ENCODE data around the gene FSTL5.

The FSTL5 gene

GRCh38 chr4:161466316-161466715, 697.5 kb downstream of the FSTL5 start:
- Histone ChIP-seq H3K9ac (ENCODE audit: low read length) (no peak overlapping the region), H3K9me2 (replicated peaks; ENCODE audit: insufficient read depth, low read length) (no peaks in the 10 kb centered on the region), H4K20me1 (ENCODE audit: insufficient read depth, low read length) (no peaks in the 10 kb centered on the region), H3K79me2 (ENCODE audit: low read length) (no peaks in the 10 kb centered on the region), H3K4me1 (ENCODE audit: low read length) (no peaks in the 10 kb centered on the region), H2AFZ (ENCODE audit: low read length) (no peak overlapping the region), H3K4me3 (ENCODE audit: low read length) (no peak overlapping the region), H3K27ac (ENCODE audit: low read length) (no peak overlapping the region), H3F3A (ENCODE audit: insufficient read depth, low read length) (no peaks in the 10 kb centered on the region), H3K27me3 (replicated peaks; ENCODE audit: insufficient read depth, low read length) (no peaks in the 10 kb centered on the region), H3K4me2 (ENCODE audit: low read depth, low read length) (no peak overlapping the region), H3K9me3 (replicated peaks; ENCODE audit: insufficient read depth, low read length) (no peaks in the 10 kb centered on the region), H3K36me3 (replicated peaks; ENCODE audit: insufficient read depth, low read length) (no peaks in the 10 kb centered on the region)
- TF ChIP-seq, protein P1, sequence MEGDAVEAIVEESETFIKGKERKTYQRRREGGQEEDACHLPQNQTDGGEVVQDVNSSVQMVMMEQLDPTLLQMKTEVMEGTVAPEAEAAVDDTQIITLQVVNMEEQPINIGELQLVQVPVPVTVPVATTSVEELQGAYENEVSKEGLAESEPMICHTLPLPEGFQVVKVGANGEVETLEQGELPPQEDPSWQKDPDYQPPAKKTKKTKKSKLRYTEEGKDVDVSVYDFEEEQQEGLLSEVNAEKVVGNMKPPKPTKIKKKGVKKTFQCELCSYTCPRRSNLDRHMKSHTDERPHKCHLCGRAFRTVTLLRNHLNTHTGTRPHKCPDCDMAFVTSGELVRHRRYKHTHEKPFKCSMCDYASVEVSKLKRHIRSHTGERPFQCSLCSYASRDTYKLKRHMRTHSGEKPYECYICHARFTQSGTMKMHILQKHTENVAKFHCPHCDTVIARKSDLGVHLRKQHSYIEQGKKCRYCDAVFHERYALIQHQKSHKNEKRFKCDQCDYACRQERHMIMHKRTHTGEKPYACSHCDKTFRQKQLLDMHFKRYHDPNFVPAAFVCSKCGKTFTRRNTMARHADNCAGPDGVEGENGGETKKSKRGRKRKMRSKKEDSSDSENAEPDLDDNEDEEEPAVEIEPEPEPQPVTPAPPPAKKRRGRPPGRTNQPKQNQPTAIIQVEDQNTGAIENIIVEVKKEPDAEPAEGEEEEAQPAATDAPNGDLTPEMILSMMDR (IDR thresholded peaks at IDR 0.05; ENCODE audit: low read length), result no peak
- no peak for TF ChIP-seq EZH2phosphoT487 (IDR thresholded peaks at IDR 0.05; ENCODE audit: low read length)
- TF ChIP-seq EZH2 (optimal IDR thresholded peaks at IDR 0.05; ENCODE audit: low read depth, low read length), result no peak
- no peak for DNase-seq

GRCh38 chr4:161463436-161463835, 700.4 kb downstream of the FSTL5 start:
- Histone ChIP-seq H2AFZ (ENCODE audit: low read length) (no peak overlapping the region), H3K27ac (ENCODE audit: low read length) (no peak overlapping the region), H3K36me3 (replicated peaks; ENCODE audit: insufficient read depth, low read length) (no peaks in the 10 kb centered on the region), H3F3A (ENCODE audit: insufficient read depth, low read length) (no peaks in the 10 kb centered on the region), H3K9me3 (replicated peaks; ENCODE audit: insufficient read depth, low read length) (no peaks in the 10 kb centered on the region), H3K4me2 (ENCODE audit: low read depth, low read length) (no peak overlapping the region), H4K20me1 (ENCODE audit: insufficient read depth, low read length) (no peaks in the 10 kb centered on the region), H3K79me2 (ENCODE audit: low read length) (no peaks in the 10 kb centered on the region), H3K27me3 (replicated peaks; ENCODE audit: insufficient read depth, low read length) (no peaks in the 10 kb centered on the region), H3K4me1 (ENCODE audit: low read length) (no peaks in the 10 kb centered on the region), H3K4me3 (ENCODE audit: low read length) (no peak overlapping the region), H3K9me2 (replicated peaks; ENCODE audit: insufficient read depth, low read length) (no peaks in the 10 kb centered on the region), H3K9ac (ENCODE audit: low read length) (no peak overlapping the region)
- TF ChIP-seq, protein P1 (IDR thresholded peaks at IDR 0.05; ENCODE audit: low read length), result no peak
- TF ChIP-seq EZH2 (optimal IDR thresholded peaks at IDR 0.05; ENCODE audit: low read depth, low read length) (no peak), EZH2phosphoT487 (IDR thresholded peaks at IDR 0.05; ENCODE audit: low read length) (no peak)
- DNase-seq, result no peak

- Histone ChIP-seq H4K20me1 (ENCODE audit: insufficient read depth, low read length) (no peaks in the 10 kb centered on the region), H3K79me2 (ENCODE audit: low read length) (no peaks in the 10 kb centered on the region), H3K27ac (ENCODE audit: low read length) (no peak overlapping the region), H3K9me3 (replicated peaks; ENCODE audit: insufficient read depth, low read length) (no peaks in the 10 kb centered on the region), H3K4me2 (ENCODE audit: low read depth, low read length) (no peak overlapping the region), H3K9ac (ENCODE audit: low read length) (no peak overlapping the region), H3K4me3 (ENCODE audit: low read length) (no peak overlapping the region), H3K9me2 (replicated peaks; ENCODE audit: insufficient read depth, low read length) (no peaks in the 10 kb centered on the region), H2AFZ (ENCODE audit: low read length) (no peak overlapping the region), H3K27me3 (replicated peaks; ENCODE audit: insufficient read depth, low read length) (no peaks in the 10 kb centered on the region), H3F3A (ENCODE audit: insufficient read depth, low read length) (no peaks in the 10 kb centered on the region), H3K36me3 (replicated peaks; ENCODE audit: insufficient read depth, low read length) (no peaks in the 10 kb centered on the region), H3K4me1 (ENCODE audit: low read length) (no peaks in the 10 kb centered on the region)
- no peak for DNase-seq
- TF ChIP-seq, protein P1 (IDR thresholded peaks at IDR 0.05; ENCODE audit: low read length), result no peak
- TF ChIP-seq EZH2phosphoT487 (IDR thresholded peaks at IDR 0.05; ENCODE audit: low read length) (no peak), EZH2 (optimal IDR thresholded peaks at IDR 0.05; ENCODE audit: low read depth, low read length) (no peak)
Measured at GRCh38 chr4:161457906-161458305, 705.9 kb downstream of the FSTL5 start.
